HG03575 (cell line): ENCODE results near the gene CHAMP1.
"Not testable (repeated sequence)": the region's sequence is repeated elsewhere in the genome, so short reads cannot be mapped to it uniquely, and the experiment has no call there.

Source experiments
- ATAC-seq: cut with Tn5 transposase; IDR thresholded peaks from one replicate; pipeline ENCODE4 v1.9.1; 2021; ENCODE audit not compliant: unreplicated experiment, insufficient number of reproducible peaks, low FRiP score; ENCODE audit errors: extremely low read depth

Gene CHAMP1

GRCh38 chr13:114325729-114326128 lies 11.4 kb downstream of the CHAMP1 start:
- no peak for ATAC-seq

- ATAC-seq, result no peak
Measured at GRCh38 chr13:114328034-114328433, 13.7 kb downstream of the CHAMP1 start.

GRCh38 chr13:114328595-114328994 lies 14.3 kb downstream of the CHAMP1 start:
- no peak for ATAC-seq

- no peak for ATAC-seq
Measured at GRCh38 chr13:114330086-114330485, 15.8 kb downstream of the CHAMP1 start.

- ATAC-seq, result not testable (repeated sequence)
Measured at GRCh38 chr13:114333881-114334280, 19.6 kb downstream of the CHAMP1 start.

- ATAC-seq, result no peak
Measured at GRCh38 chr13:114334305-114335053, 20.2 kb downstream of the CHAMP1 start.

GRCh38 chr13:114336457-114336856 lies 22.2 kb downstream of the CHAMP1 start:
- ATAC-seq, result not testable (repeated sequence)

- no peak for ATAC-seq
Measured at GRCh38 chr13:114338959-114339358, 24.7 kb downstream of the CHAMP1 start.

- ATAC-seq, result no peak
Measured at GRCh38 chr13:114339857-114340534, 25.7 kb downstream of the CHAMP1 start.

GRCh38 chr13:114341003-114341777 lies 26.9 kb downstream of the CHAMP1 start:
- ATAC-seq, result no peak

- not testable (repeated sequence) for ATAC-seq
Measured at GRCh38 chr13:114347256-114347655, 33.0 kb downstream of the CHAMP1 start.

- not testable (repeated sequence) for ATAC-seq
Measured at GRCh38 chr13:114352763-114353162, 38.5 kb downstream of the CHAMP1 start.

- ATAC-seq, result not testable (repeated sequence)
Measured at GRCh38 chr13:114353382-114353781, 39.1 kb downstream of the CHAMP1 start.
